HG03103 (cell line): Measurements from ENCODE around the gene PKN1.
"Not testable (repeated sequence)": the region's sequence is repeated elsewhere in the genome, so short reads cannot be mapped to it uniquely, and the experiment has no call there.

Experiments
- ATAC-seq: cut with Tn5 transposase; IDR thresholded peaks from one replicate; pipeline ENCODE4 v1.9.1; 2021; ENCODE audit warnings: low read depth; ENCODE audit not compliant: unreplicated experiment

Gene PKN1

DNA sequence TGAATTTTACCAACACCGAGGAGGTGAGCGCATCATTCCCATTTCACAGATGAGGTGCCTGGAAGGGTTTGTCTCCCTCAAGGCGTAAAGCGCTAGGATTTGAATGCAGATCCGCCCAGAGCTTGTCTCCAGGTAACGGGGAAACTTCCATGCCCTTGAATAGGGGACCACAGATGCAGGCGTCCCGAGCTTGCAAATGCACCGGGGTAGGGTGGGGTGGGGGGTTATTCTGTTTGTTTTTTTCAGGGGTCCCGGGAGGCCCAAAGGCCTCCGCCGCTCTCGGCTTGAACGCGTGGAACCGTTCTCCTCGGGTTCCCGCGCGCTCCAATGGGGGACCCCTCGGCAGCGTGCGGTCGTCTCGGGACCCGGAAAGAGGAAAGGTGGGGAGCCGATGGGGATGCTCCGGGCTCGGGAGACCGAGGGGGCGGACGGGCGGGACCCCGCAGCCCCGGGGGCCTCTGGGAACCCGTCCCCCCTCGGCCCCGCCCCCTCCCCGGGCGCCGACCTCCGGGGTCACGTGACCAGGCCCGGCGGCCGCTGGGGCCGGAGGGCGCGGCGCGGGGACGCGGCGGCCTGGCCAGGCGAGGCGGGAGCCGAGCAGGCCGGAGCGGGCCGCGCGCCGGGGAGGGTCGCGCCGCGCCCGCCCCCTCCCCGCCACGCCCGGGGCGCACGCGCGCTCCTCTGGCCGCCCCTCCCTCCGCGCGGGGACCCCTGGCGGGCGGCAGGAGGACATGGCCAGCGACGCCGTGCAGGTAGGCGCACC lies at the start of gene PKN1:
Gene PKN1 (plus strand): TSS at position 516 of the 763 bp plus-strand sequence. CDS start 216 bp downstream, at position 732.
- no peak for ATAC-seq

DNA sequence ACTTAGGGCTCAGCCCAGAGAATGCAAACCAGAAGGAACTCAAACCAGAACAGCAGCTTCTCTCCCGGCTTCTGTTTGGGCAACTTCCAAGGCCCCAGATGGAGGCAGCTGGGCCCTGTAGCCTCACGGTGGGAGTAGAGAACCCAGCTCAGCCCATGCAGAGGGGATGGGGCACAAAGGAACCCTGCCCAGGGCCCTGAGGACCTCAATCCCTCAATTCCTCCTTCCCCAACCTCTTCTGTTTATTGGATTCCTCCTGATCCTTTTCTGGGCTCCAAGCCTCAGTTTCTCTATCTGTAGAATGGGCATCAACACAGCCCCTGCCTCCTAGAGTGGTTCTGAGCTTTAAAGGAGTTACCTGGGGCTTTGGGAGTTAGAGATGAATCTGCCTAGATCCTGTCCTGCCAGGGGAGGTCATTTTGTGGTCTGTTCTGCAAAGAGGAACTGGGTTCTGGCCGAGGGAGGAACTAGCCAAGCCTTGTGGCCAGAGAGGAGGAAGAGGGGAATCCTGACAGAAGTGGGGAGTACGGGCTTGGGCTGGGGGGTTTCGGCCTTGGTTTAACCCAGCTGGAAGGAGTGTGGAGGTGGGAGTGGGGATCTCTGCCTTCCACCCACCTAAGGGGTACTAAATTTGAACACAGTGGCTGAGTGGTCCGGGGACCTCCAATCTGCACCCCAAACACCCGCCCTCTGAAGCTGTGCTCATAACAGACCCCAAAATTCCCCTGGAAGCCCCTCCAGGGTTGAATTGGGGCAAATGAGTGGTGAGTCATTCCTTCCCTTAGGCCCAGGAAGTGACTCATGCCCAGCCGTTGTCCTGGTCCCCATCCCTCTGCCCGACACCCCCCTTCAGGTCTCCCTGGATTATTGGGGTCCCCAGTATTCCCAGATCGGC lies 49.2 kb upstream of the PKN1 start:
- no peak for ATAC-seq

DNA sequence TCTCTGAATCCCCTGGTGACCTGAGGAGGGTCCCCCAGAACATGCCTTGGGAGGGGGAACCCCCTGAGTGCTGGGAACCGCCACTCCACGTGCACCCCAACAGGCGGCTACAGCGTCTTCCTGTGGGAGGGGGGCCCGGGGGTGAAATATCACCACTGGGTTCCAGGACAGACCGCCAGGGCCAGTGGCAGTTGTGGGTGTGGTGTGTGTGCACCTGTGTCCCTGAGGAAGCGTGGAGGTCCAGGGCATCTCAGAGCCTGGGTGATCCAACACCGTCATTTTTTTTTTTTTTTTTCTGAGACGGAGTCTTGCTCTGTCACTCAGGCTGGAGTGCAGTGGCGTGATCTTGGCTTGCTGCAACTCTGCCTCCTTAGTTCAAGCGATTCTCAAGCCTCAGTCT lies 47.6 kb upstream of the PKN1 start:
- ATAC-seq: no peak

DNA sequence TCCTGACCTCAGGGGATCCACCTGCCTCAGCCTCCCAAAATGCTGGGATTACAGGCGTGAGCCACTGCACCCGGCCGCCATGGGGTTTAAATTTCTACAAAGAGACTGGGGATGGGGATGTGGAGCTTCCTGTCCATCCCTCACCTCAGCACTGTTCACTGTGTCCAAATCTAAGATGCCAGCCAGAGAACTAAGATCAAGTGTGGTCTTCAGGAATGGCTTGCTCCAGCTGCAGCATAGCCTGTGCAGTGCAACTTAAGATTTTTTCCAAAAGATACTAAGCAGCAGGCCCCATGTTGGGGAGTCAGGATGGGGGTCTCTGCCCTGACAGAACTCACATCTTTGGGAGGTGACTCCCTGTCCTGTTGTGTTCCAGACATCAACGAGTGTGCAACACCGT lies 42.6 kb upstream of the PKN1 start:
- no peak for ATAC-seq

DNA sequence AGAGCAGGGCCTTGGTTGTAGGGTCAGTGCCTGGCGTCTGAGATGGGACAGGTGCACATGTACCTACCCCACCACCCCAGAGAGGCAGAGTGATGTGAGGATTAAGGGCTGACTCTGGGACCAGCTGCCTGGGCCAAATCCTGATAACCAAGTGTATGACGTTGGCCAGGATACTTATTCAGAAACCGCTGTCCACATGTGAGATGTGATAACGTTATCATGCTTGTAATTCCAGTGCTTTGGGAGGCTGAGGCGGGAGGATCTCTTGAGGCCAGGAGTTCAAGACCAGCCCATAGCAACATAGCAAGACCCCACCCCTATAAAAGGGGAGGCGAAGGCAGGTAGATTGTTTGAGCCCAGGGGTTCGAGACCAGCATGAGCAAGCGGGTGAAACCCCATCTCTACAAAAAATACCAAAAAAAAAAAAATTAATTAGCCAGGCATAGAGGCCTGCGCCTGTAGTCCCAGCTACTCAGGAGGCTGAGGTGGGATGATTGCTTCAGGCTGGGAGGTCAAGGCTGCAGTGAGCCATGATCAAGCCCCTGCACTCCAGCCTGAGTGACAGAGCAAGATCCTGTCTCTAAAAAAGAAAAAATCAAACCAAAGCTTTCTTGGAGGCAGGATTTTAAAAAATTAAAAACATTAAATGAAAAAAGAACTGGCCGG lies 41.8 kb upstream of the PKN1 start:
- ATAC-seq: no peak

DNA sequence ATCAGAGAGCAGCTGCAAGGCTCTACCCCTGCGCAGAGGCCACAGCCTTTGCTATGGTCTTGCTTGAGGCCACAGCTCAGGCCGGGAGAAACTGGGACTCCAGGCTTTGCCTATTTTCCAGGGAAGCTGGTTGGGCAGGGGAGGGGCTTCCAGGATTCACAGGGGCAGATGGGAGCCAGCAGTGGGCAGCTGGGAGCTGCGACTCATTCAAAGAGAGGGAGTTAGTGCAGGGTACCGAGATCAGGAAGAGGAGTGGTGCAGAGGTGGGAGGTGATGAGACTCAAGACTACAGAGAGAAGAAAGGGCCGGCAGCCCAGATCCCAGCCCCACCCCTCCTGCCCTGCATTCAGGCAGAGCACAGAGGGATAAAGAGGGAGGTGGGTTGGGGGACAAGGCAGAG lies 39.8 kb upstream of the PKN1 start:
- ATAC-seq: no peak

DNA sequence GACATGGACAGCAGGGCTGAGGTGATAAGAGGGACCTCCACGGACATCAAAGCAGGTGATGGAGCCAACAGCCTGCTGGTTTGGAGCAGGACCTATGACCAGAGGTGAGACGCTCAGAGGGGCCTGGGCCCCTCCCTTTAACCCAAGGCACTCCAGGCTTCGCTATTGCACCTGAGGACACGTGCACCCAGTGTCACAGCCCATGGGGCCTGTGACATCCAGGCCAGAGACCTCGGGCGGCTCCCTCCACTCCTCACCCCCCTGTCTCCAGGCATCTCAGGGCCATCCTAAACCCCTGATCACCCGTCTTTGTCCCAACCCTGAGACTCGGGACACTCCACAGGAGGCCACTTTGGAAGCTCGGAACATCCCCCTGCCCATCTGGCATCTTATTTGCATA lies 38.9 kb upstream of the PKN1 start:
- no peak for ATAC-seq

DNA sequence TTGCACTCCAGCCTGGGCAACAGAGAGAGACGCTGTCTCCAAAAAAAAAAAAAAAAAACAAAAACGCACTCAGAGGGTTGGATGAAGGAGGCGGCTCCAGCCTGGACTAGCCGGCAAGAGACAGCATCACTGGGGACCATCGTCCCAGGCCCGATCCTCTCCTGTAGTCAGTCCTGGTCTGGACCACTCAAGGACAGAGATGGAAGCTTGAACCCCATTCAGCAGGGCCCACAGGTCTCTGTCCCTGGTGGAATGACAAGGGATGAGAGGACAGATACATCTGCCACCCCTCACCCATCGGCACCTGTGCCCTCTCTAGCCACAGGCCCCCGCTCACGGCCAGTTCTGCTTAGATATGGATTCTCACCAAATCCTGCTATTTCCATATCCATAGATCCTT lies 37.8 kb upstream of the PKN1 start:
- no peak for ATAC-seq

DNA sequence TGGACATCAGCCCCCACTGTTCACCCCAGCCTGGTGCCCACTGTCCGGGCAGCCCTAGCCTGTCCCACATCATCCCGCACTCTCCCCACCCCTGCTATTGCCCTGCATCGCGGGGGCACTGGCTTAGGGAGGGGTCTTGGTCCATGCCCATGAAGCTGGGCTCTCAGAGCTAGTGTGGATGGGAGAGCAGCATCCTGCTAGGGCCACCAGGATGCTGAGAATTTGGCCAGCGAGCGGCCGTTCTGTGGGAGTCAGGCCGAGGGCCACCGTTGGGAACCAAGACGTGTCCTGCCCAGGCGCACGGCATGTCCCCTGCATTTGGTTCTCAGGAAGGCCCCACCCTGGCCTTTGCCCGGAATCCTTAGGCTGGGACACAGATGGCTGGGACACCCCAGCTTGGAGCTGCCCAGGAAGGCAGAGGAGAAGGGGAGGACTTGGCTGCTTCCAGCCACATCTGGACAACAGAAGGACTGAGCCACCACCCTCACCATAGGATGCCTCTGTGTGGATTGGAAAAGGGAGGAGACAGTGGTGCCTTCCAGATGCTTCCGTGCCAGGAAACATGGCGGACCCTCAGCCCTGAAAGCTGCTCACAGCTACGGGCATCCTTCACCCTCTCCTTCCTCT lies 37.3 kb upstream of the PKN1 start:
- ATAC-seq: no peak

DNA sequence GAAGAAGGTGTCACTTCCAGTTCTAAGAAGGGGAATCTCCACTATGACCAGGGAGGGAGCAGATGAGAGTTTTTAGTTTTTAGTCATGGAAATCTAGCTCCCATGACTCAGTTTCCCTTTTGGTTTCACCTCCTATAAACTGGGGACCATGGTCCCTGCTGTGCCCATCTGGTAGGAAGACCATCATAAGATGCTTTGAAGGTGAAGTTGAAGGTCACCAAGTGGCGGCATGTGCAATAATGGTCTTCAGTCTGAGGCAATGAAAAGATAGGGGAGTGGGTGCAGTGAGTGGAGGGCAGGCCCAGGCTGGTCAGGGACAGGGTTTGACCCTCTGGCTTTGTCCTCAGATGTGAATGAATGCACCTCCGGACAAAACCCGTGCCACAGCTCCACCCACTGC lies 36.4 kb upstream of the PKN1 start:
- not testable (repeated sequence) for ATAC-seq

DNA sequence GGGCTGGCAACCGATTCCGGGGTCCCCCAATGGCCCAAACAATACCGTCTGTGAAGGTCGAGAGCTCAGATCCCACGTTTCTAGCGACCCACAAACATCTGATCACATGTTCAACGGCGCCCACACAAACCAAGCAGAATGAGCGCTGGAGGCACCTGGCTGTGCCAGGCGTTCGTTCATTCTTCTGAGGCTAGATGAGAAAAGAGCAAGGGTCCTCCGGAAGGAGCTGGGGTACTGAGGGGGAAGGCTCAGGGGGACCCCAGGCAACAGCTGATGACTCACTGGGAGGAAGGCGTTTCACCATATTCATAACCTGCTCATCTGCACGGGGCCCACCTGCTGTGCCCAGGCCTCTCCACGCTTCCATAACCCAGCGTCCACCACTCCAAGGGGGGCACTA lies 35.9 kb upstream of the PKN1 start:
- ATAC-seq: not testable (repeated sequence)

DNA sequence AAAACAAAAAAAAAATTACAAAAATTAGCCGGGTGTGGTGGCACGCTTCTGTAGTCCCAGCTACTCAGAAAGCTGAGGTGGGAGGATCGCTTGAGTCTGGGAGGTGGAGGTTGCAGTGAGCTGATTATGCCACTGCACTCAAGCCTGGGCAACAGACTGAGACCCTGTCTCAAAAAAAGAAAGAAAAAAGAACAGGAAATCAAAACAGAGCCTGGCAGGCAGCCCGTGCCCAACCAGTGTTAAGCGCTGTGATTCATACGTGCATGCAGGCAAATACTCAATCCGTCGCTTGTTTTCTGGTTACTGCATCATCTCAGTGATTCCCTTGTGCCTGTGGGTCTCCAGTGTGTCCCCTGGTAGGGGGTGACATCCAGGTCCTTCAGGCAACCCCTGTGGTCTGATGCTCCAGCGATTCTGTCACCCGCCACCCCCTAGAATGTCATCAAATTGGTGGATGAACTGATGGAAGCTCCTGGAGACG lies 32.1 kb upstream of the PKN1 start:
- ATAC-seq: no peak

DNA sequence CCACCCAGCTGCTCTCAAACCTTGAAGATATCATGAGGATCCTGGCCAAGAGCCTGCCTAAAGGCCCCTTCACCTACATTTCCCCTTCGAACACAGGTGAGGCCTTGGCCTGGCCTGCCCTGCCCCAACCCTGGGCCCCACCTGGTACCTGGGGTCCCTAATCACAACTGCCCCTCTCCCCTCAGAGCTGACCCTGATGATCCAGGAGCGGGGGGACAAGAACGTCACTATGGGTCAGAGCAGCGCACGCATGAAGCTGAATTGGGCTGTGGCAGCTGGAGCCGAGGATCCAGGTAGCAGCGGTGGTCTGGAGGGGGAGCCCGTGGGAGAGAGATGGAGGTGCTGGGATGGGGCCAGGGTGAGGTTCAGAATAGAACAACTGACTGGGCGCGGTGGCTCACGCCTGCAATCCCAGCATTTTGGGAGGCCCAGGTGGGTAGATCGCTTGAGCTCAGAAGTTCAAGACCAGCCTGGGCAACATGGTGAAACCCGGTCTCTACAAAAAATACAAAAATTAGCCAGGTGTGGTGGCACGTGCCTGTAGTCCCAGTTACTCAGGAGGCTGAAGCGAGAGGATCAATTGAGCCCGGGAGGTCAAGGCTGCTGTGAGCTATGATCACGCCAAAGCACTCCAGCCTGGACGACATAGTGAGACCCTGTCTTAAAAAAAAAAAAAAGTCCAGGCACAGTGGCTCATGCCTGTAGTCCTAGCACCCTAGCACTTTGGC lies 31.5 kb upstream of the PKN1 start:
- ATAC-seq: no peak

DNA sequence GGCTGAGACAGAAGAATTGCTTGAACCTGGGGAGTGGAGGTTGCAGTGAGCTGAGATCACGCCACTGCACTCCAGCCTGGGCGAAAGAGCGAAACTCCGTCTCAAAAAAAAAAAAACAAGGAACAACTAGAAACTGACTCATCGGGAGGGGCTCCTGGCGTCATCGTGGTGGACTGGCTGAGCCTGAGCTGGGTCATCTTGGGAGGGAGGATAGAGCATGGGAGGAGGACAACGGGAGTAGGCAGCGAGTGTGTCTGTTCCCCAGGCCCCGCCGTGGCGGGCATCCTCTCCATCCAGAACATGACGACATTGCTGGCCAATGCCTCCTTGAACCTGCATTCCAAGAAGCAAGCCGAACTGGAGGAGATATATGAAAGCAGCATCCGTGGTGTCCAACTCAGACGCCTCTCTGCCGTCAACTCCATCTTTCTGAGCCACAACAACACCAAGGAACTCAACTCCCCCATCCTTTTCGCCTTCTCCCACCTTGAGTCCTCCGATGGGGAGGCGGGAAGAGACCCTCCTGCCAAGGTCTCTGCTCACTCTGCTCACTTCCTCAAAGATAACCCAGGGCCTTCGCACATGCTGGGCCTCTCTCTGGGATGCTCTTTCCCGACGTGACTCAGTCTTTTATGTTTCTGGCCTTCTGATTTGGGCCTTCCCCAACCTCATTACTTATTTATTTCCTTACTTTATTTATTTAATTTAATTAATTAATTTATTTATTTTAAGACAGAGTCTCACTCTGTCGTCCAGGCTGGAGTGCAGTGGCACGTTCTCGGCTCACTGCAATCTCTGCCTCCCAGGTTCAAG lies 30.6 kb upstream of the PKN1 start:
- ATAC-seq: no peak

DNA sequence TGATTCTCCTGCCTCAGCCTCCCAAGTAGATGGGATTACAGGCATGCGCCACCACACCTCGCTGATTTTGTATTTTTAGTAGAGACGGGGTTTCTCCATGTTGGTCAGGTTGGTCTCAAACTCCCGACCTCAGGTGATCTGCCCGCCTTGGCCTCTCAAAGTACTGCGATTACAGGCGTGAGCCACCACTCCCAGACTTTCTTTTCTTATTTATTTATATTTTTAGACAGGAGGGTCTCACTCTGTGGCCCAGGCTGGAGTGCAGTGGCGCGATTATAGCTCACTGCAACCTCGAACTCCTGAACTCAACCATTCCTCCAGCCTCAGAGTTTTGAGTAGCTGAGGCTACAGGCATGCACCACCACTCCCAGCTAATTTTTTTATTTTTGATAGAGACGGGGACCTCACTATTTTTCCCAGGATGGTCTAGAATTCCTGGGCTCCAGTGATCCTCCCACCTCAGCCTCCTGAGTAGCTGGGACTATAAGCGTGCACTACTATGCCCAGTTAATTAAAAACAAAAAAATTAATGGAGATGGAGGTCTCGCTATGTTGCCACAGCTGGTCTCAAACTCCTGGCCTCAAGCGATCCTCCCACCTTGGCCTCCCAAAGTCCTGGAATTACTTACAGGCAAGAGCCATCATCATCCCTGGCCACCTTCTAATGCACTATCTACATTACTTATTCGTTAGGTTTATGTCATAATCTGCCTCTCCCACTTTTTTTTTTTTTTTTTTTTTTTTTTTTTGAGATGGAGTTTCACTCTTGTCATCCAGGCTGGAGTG lies 29.8 kb upstream of the PKN1 start:
- ATAC-seq: not testable (repeated sequence)

DNA sequence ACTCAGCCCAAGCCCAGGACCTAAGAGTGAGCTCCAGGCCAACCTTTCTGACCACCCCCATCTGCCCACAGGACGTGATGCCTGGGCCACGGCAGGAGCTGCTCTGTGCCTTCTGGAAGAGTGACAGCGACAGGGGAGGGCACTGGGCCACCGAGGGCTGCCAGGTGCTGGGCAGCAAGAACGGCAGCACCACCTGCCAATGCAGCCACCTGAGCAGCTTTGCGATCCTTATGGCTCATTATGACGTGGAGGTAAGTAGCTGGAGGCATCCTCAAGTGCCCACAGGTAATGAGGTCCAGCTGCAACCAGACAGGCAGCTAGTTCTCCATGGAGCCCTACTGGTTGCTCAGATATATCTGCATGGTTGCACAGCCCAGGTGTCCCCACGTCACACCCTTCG lies 28.8 kb upstream of the PKN1 start:
- ATAC-seq: no peak

DNA sequence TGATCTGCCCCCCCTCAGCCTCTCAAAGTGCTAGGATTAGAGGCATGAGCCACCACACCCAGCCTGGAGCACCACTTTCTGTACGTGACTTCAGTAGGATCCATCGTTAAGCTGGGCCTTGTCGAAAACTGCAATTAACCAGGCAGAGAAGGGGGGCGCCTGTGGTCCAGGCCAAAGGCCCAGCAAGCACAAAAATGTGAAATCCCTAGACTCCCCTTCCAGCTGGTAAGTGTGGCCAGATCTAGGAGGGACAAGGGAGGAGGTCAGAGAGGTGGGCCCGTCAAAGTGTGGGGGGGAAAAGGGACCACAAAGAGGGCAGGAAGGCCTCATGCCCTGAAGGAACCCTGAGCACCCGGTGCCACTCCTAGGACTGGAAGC lies 27.7 kb upstream of the PKN1 start:
- ATAC-seq: no peak
